NCI-H460 (cell line): ENCODE measurements around the gene ACKR2. TPM values are rescaled to one million over a fixed set of nuclear protein-coding genes. Genes with fewer than 3 reads are reported as not detected.

Experiments used
- DNase-seq: peaks from one replicate; pipeline ENCODE4 v3.0.0-alpha.2; 2016; ENCODE audit warnings: low read depth; ENCODE audit errors: extremely low read depth
- polyA plus RNA-seq: library from polyadenylated mRNA; depleted of rRNA; stranded (reverse); fragments of >200 nt; gene quantifications from 2 replicates; pipeline ENCODE4 v1.2.3, GENCODE V29; 2014; cell fraction: nucleus; rRNA removed
- total RNA-seq: library from RNA; depleted of rRNA; stranded (reverse); fragments of >200 nt; shearing (Covaris generic); gene quantifications from 2 replicates; pipeline ENCODE4 v1.2.3, GENCODE V29; 2014; rRNA removed

ACKR2 gene
- total RNA-seq, result not detected in 2 replicates
- polyA plus RNA-seq, result not detected in 2 replicates

- no peak for DNase-seq
Observed at GRCh38 chr3:42809202-42809601, at the start of gene ACKR2. Gene ACKR2 (plus strand): TSS chr3:42809445. CDS start chr3:42864503, 55,058 bp downstream.

GRCh38 chr3:42762046-42762724, 47.1 kb upstream of the ACKR2 start:
- DNase-seq, result no peak

GRCh38 chr3:42763021-42763420, 46.2 kb upstream of the ACKR2 start:
- no peak for DNase-seq

GRCh38 chr3:42764115-42764514, 45.1 kb upstream of the ACKR2 start:
- no peak for DNase-seq

- no peak for DNase-seq
Observed at GRCh38 chr3:42764561-42765295, 44.5 kb upstream of the ACKR2 start.

GRCh38 chr3:42769477-42770131, 39.6 kb upstream of the ACKR2 start:
- no peak for DNase-seq

- no peak for DNase-seq
Observed at GRCh38 chr3:42771271-42771670, 38.0 kb upstream of the ACKR2 start.

- peak; percentile 41 for DNase-seq
Observed at GRCh38 chr3:42772670-42773408, 36.4 kb upstream of the ACKR2 start, which contains the start of gene CCDC13. Gene CCDC13 (minus strand): TSS chr3:42773253. CDS start chr3:42758345, 14,908 bp downstream.

GRCh38 chr3:42773409-42773751, 35.9 kb upstream of the ACKR2 start:
- DNase-seq, result no peak

GRCh38 chr3:42778644-42779043, 30.6 kb upstream of the ACKR2 start:
- no peak for DNase-seq

- no peak for DNase-seq
Observed at GRCh38 chr3:42780398-42780797, 28.8 kb upstream of the ACKR2 start.

- DNase-seq, result peak; percentile 46
Observed at GRCh38 chr3:42780892-42781700, 28.1 kb upstream of the ACKR2 start.

- DNase-seq, result no peak
Observed at GRCh38 chr3:42786212-42786611, 23.0 kb upstream of the ACKR2 start.

- DNase-seq, result no peak
Observed at GRCh38 chr3:42786631-42787030, 22.6 kb upstream of the ACKR2 start.

- no peak for DNase-seq
Observed at GRCh38 chr3:42790714-42791229, 18.5 kb upstream of the ACKR2 start.

GRCh38 chr3:42795621-42796181, 13.5 kb upstream of the ACKR2 start:
- DNase-seq, result no peak

- no peak for DNase-seq
Observed at GRCh38 chr3:42796332-42796885, 12.8 kb upstream of the ACKR2 start.

- no peak for DNase-seq
Observed at GRCh38 chr3:42799376-42799775, 9.9 kb upstream of the ACKR2 start.

- no peak for DNase-seq
Observed at GRCh38 chr3:42800251-42800650, 9.0 kb upstream of the ACKR2 start.
